ENCODE results near the gene MARK3.

Gene MARK3

DNA sequence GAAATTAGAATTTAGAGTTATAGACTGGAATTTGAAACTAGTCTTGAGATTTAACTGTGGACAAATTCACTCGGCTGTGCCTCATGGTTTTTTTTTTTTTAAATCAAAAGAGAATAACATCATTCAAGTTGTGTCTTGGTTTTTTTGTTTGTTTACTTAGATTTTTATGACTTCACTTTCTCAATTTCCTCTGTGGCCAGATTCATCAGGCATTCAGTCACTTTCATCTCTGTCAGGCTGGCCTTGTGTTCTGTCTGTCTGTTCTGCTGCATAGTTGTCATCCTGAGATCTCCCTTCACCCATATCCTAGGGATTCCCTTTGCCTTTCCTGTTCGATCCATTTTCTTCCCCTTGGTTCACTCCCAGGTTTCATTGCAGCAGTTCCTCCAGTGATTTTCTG is 10.0 kb downstream of the MARK3 start:
- peak; percentile 62 for DNase-seq (ENCODE audit: low read depth)
- TF ChIP-seq, protein P1, sequence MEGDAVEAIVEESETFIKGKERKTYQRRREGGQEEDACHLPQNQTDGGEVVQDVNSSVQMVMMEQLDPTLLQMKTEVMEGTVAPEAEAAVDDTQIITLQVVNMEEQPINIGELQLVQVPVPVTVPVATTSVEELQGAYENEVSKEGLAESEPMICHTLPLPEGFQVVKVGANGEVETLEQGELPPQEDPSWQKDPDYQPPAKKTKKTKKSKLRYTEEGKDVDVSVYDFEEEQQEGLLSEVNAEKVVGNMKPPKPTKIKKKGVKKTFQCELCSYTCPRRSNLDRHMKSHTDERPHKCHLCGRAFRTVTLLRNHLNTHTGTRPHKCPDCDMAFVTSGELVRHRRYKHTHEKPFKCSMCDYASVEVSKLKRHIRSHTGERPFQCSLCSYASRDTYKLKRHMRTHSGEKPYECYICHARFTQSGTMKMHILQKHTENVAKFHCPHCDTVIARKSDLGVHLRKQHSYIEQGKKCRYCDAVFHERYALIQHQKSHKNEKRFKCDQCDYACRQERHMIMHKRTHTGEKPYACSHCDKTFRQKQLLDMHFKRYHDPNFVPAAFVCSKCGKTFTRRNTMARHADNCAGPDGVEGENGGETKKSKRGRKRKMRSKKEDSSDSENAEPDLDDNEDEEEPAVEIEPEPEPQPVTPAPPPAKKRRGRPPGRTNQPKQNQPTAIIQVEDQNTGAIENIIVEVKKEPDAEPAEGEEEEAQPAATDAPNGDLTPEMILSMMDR (conservative IDR thresholded peaks at IDR 0.05; ENCODE audit: low read depth, low read length) = no peak

DNA sequence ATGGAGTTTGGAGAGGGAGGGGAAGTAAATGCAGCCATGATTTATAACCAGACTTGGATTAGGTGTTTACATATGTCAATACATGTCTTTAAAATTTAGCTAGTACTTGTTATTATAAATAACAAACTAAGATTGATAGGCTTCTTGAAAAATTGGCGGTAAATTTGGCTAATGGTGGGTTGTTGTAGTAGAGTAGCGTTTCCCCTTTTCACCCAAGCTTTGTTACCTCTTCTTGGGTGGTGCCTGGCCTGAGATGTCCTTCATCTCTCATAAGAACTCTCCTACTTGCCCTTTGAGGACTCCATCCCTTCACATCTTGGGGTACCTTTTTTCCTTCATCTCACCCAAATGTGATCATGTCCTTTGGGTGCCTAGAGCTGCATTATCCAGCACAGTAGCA is 11.2 kb downstream of the MARK3 start:
- DNase-seq (ENCODE audit: low read depth) = no peak
- no peak overlapping the region for H3K4me3 ChIP-seq (ENCODE audit: low read depth, low read length)
- TF ChIP-seq, protein P1 (conservative IDR thresholded peaks at IDR 0.05; ENCODE audit: low read depth, low read length) = no peak

More for the DNA sequence above, 10.0 kb downstream of the MARK3 start:
- H3K4me3 ChIP-seq (ENCODE audit: low read depth, low read length) = no peak overlapping the region

DNA sequence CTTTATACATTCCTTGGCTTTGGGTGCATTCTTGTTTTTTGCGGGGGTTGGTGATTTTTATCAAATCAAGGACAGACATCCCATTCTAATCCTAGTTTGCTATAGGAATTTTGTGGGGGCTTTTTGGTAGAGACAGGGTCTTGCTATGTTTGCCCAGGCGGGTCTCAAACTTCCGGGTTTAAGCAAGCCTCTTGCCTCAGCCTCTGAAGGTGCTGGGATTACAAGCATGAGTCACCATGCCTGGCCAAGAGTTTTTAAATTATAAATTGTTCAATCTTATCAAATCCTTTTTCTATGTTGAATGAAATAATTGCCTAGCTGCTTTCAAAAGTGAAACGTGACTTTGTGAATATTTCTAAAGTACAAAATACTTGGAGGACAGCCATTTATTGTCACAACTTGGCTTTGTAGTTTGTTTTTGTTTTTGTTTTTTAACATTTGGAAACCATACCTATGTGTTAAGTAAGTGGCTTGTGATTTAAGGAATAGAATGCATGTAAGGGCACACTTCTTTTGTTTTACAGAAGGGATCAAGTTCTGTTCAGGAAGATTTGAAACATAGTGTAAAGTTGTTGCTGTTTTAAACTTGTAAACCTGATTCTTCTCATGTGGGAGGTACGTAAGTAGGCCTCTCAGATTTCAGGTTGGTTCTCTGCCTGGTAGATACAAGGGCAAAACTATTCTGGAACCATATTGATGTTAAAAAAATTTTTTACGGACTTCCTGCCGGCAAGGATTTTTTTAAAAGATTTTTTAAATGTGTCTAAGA is 13.4 kb downstream of the MARK3 start:
- DNase-seq (ENCODE audit: low read depth) = peak; percentile 73
- TF ChIP-seq, protein P1 (conservative IDR thresholded peaks at IDR 0.05; ENCODE audit: low read depth, low read length) = no peak
- no peak overlapping the region for H3K4me3 ChIP-seq (ENCODE audit: low read depth, low read length)

DNA sequence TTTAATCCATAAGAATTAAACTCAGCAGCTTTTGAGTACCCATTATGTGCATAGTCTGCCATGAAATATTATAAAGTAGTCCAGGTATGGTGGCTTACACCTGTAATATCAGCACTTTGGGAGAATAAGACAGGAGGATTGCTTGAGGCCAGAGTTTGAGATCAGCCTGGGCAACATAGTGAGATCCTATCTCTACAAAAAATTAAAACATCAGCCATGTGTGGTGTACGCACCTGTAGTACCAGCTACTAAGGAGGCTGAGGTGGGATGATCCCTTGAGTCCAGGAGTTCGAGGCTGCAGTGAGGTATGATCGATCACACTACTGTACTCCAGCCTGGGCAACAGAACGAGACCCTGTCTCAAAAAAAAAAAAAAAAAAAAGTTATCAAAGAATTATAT is 15.3 kb downstream of the MARK3 start:
- H3K4me3 ChIP-seq (ENCODE audit: low read depth, low read length) = no peak overlapping the region
- DNase-seq (ENCODE audit: low read depth) = no peak
- TF ChIP-seq, protein P1 (conservative IDR thresholded peaks at IDR 0.05; ENCODE audit: low read depth, low read length) = no peak

DNA sequence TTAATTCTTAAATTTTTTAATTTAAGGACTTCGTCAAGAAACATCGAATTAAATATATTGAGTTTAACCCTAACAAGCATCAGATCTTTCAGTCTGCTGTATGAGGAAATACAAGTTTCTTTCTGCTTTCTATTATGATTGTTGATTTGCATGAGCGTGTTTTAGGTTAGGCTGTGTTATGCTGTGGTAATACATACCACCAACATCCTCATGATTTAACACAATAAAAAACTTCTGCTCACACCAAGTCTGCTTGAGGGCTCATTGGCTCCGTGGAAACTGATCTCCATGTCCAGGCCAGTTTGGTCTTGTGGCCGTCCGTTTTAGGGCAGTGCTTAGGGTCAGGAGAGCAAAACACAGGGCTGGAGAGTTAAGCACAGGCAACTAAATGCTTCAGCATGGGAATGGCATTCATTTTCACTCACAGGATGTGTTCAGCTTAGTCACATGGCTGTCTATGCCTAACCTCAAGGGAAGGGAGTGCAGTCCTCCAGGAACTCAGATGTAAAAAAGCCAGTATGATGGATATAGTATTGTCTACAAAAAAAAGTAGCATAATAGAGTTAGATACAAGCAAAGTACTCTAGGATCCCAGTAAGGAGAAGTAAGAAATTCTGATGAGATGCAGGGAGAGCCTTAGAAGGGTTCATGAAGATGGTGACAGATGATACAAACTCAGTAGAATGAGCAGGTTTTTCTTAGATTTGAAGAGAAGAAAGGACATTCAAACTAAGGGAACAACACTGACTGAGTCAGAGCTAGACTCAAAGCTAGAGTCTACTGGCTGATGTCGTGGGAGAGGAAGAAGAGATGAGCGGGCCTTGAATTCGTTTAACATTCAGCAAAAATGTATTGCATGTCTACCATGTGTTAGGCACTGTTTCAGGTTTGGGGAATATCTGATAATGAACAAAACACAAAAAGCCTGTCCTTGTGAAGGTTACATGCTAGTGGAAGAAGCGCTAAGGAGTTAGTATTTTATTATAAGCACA is 16.3 kb downstream of the MARK3 start:
- TF ChIP-seq, protein P1 (conservative IDR thresholded peaks at IDR 0.05; ENCODE audit: low read depth, low read length) = no peak
- no peak overlapping the region for H3K4me3 ChIP-seq (ENCODE audit: low read depth, low read length)
- DNase-seq (ENCODE audit: low read depth) = peak; percentile 92

DNA sequence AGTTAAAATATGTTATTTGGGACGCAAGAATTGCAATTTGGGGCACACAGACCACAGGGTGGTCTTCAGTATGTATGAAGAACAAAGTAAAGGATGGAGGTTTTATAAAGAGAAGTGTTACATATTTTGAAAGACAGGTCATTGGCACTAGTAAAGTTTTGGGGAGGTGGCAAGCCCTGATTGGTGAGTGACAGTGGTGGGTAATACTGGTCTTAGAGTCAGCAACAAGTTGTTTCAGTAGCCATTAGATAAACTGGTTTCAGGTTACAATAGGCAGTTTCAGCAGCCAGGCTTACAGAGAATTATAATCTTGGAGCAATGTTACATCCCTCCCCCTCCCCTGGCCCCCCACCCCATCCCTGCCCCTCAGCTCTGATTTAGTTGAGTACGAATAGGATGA is 17.5 kb downstream of the MARK3 start:
- TF ChIP-seq, protein P1 (conservative IDR thresholded peaks at IDR 0.05; ENCODE audit: low read depth, low read length) = no peak
- DNase-seq (ENCODE audit: low read depth) = peak; percentile 89
- H3K4me3 ChIP-seq (ENCODE audit: low read depth, low read length) = no peak overlapping the region

Measured in choroid plexus epithelial cell (primary cell).